Measurements from ENCODE around the gene UHMK1.
"Not testable (repeated sequence)": the region's sequence is repeated elsewhere in the genome, so short reads cannot be mapped to it uniquely, and the experiment has no call there.

The UHMK1 gene, protein sequence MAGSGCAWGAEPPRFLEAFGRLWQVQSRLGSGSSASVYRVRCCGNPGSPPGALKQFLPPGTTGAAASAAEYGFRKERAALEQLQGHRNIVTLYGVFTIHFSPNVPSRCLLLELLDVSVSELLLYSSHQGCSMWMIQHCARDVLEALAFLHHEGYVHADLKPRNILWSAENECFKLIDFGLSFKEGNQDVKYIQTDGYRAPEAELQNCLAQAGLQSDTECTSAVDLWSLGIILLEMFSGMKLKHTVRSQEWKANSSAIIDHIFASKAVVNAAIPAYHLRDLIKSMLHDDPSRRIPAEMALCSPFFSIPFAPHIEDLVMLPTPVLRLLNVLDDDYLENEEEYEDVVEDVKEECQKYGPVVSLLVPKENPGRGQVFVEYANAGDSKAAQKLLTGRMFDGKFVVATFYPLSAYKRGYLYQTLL

DNA sequence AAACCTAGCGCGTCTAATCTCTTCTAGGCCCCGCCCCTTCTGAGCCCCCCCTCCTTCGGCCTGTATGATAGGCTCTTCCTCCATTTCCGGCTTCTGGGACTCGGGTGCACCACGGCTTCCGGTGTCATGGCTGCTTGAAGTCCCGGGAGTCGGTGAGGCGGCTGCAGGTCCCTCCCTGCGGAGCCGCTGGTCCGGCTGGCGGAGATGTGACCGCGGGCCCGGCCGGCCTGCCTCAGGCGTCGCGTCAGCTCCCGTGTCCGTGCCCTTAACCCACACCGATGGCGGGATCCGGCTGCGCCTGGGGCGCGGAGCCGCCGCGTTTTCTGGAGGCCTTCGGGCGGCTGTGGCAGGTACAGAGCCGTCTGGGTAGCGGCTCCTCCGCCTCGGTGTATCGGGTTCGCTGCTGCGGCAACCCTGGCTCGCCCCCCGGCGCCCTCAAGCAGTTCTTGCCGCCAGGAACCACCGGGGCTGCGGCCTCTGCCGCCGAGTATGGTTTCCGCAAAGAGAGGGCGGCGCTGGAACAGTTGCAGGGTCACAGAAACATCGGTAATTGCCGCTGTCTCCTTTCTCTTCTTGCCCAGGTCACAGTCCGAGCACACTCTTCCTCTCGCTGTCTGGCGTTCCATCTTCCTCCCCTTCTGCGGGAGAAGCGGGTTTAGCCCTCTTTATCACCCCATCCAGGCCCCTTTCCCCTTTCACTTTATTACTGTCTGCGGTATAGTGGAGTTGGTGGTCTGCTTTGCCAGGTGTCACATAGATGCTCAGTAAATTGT is at the start of gene UHMK1:
TSS of gene UHMK1 (plus strand) at position 96 of the 773 bp plus-strand sequence. CDS start at position 279, 183 bp downstream.
- DNase-seq: peak; percentile 91

DNA sequence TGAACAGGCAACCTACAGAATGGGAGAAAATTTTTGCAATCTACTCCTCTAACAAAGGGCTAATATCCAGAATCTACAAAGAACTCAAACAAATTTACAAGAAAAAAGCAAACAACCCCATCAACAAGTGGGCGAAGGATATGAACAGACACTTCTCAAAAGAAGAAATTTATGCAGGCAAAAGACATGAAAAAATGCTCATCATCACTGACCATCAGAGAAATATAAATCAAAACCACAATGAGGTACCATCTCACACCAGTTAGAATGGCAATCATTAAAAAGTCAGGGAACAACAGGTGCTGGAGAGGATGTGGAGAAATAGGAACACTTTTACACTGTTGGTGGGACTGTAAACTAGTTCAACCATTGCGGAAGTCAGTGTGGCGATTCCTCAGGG is 43.3 kb upstream of the UHMK1 start:
- not testable (repeated sequence) for DNase-seq

DNA sequence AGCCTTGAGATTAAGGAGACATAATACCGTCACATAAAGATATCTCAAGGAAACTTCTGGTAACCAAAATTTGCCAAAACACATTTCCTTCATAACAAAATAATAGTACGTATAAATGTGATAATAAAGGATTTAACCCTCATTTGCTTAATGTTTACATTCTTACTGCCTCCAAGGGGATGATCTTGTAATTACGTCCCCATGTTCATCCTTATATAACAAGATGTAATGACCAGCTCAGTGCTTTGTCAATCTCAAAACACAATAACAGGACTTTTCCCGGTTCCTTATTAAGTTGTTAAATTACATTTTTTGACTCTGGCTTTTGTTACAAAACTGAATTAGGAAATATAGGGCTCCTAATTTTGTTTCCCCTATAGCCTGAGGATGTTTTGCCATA is 41.3 kb upstream of the UHMK1 start:
- no peak for DNase-seq

DNA sequence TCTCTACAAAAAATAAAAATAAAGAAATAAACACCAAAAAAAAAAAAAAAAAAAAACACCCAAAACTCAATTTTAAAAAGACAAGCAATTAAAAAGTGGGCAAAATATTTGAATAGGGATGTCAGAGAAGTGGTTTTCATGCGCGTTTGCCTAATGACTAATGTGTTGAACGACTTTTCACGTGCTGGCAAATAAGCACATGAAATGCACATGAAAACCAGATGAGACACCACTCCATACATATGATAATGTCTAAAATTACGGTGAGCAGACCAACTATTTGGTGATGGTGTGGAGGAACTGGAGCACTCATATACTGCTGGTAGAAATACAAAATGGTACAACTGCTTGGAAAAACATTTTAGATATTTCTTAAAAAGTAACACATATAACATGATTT is 39.4 kb upstream of the UHMK1 start:
- no peak for DNase-seq

DNA sequence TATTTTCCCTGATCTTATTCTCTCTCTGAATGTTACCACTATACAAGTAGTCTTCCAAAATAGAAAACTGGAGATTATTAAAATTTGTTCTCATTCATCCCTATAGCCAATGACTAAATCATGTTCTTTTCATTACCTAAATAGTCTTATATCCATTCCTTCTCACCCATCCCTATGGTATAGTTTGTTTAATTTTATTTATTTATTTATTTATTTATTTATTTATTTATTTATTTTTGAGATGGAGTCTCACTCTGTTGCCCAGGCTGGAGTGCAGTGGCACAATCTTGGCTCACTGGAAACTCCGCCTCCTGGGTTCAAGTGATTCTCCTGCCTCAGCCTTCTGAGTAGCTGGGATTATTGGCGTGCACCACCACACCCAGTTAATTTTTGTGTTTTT is 35.2 kb upstream of the UHMK1 start:
- not testable (repeated sequence) for DNase-seq

DNA sequence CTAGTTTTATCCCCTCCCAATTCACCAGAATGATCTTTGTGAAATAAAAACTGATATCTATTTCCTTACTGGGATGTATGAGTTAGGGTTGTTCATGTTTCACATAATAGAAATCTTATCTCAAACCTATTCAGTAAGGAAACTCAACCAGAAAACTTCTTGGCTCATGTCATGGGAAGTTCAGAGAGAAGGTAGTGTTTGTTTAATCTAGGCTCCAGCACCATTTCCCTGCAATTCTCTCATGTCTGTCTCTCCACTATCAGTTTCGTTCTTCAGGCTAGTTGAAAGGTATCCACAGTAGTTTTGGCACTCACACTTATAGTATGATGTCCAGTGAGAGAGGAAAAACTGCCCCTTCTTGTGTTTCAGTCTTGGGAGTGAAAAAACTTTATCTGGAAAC is 34.6 kb upstream of the UHMK1 start:
- DNase-seq: no peak

DNA sequence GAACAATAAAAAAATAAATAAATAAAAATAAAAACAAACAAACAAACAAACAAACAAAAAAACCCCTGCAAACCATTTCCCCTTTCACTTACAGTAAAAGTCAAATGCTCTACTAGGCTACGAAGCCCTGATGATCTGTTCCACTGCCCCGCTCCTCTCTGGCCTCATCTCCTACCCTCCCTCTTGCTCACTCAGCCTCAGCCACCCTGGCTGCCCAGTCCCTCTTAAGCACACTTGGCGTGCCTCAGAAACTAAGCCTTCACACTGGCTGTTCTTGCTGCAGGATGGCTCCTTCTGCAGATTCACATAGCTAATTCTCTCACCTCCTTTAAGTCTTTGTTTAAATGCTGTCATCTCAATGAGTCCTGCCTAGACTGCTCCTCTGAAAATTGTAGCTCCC is 30.8 kb upstream of the UHMK1 start:
- DNase-seq: no peak

DNA sequence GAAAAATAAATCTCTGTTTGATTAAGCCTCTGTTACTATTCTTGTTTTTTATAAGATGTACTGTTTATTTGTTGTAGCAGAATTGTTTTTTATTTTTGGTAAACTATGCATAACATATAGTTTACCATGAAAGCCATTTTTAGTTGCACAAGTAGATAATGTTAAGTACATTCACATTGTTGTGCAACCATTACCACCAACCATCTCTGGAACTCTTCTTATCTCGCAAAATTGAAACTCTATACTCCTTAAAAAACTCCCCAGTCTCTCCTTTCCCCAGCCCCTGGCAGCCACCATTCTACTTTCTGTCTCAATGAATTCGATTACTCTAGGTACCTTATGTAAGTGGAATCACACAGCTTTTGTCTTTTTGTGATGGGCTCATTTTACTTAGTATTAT is 27.4 kb upstream of the UHMK1 start:
- DNase-seq: peak; percentile 8

DNA sequence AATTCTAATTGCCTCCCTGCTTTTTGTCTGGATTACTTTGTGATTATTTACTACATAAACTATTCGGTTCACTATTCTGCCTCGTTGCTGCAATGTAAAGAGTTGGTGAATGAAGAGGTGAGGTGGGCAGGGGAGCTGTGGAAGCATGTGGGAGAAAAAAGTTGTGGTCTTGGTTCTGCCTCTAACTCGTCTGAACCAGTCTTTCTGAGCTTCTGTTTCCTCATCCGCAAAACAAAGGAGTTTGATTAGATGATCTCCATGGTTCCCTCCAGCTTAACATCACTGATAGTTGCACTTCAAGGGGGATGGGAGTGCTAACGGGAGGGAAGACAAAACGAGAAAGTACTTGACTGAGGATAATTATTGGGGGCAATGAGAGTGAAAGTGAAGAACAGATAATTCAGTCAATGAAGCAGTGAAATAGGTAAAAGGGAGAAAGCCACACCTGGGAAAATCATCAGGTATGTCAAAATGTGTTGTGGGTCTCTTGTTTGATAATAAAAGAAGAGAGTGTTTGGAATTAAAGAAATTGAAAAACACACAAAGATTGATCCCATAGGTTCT is 26.2 kb upstream of the UHMK1 start:
- DNase-seq: peak; percentile 19

DNA sequence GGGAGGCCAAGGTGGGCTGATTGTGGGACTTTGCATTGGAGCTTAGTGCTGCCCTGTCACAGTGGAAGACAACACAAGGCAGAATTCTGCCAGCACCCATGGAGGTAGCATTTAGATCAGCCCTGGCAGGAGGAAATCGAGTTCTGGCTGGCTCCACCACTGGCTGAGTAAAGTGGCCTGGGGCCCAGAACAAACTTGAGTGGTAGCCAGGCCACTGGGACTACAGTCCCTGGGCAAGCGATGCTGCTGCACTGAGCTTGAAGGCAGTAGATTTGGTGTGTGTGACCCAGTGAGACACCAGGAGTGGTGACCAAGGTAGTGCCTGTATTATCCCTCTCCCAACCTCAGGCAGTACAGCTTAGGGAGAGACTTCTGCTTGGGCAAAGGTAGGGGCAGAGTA is 22.5 kb upstream of the UHMK1 start:
- DNase-seq: no peak

DNA sequence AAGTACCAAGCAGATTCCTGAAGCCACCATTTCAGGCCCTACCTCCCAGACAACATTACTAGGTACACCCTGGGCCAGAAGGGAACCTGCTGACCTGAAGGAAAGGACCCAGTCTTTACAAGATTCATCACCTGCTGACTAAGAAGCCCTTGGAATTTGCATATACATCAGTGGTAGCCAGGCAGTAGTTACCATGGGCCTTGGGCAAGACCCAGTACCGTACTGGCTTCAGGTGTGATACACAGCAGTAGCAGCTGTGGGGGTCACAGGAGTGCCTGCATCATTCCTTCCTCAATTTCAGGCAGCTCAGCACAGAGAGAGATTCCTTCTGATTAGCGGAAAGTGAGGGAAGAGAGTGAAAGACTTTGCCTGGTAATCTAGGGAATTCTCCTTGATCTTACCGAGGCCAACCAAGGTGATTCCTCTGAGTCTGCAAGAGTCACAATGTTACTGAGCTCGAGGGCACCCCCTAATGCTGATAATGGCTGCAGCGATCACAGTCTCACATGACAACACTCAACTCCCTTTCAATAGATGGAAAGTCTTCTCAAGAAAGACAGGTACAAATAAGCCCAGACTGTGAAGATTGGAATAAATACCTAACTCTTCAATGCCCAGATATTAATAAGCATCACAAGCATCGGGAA is 22.0 kb upstream of the UHMK1 start:
- DNase-seq: no peak

DNA sequence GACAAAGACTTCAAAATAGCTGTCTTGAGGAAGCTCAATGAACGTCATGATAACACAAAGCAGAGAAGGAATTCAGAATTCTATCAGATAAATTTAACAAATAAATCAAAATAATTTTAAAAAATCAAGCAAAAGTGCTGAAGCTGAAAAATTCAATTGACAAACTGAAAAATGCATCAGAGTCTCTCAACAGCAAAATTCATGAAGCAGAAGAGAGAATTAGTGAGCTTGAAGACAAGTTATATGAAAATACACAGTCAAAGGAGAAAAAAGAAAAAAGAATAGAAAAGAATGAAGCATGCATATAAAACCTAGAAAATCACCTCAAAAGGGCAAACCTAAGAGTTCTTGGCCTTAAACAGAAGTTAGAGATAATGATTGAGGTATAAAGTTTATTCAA is 21.0 kb upstream of the UHMK1 start:
- DNase-seq: no peak

DNA sequence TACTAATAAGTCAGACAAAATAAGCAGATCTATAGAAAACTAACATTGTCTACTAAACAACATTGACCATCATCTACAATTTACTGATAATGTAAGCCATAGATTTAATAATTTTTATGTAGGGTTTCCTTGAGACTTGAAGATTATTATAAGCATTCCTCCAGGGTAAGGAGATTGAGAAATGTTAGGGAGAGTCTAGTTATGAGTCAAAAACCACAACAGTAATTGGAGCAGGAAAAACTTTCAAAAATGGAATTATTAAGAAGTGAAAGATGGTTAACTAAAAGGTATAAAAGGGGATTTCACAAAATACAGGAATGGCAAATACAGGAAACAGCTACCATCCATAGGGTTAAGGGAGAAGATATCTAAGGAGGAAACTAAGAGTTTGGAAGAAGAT is 12.4 kb upstream of the UHMK1 start:
- no peak for DNase-seq

DNA sequence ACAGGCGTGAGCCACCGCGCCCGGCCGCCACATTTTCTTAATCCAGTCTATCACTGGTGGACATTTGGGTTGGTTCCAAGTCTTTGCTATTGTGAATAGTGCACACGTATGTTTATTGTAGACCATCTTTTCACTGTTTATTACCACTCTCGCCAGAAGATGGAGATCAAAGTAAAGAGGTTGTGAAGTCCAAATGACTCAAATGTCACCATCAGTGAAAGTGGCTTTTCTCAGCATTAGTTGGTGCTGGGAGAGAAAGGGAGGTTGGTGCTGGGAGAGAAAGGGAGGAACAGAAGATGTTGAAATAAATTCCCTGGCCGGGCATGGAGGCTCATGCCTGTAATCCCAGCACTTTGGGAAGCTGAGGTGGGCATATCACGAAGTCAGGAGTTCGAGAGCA is 10.4 kb upstream of the UHMK1 start:
- no peak for DNase-seq

DNA sequence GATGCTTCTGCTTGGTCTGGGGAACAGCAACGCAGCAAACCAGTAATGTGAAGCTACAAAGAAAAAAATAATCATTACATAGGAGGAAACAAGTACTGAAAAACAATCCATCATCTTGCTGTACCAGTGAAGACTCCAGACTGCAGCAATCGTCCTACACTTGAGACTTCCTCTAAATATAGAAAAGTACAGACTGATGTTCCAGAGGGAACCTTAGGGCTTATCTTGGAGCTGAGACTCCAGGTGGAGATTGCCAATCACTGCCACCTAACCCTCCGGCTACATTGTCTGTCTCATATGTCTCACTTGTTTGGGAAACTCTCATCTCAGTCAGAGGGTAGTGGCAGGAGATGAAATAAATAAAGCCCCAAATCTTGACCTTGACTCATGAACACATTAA is 9.4 kb upstream of the UHMK1 start:
- DNase-seq: no peak

DNA sequence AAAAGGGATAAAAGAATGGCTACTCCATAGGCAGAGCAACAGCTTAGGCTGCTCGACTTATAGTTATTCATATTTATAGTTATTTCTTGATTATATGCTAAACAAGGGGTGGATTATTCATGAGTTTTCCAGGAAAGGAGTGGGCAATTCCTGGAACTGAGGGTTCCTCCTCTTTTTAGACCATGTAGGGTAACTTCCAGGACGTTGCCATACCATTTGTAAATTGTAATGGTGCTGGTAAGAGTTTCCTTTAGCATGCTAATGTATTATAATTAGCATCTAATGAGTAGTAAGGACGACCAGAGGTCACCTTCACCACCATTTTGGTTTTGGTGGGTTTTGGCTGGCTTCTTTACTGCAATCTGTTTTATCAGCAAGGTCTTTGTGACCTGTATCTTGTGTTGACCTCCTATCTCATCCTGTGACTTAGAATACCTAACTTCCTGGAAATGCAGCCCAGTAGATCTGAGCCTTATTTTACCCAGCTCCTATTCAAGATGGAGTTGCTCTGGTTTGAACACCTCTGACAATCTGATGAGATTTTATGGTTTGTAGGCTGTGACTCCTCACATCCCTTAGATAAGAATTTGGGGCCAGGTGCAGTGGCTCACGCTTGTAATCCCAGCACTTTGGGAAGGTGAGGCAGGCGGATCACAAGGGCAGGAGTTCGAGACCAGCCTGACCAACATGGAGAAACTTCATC is 1.9 kb upstream of the UHMK1 start:
- DNase-seq: not testable (repeated sequence)

DNA sequence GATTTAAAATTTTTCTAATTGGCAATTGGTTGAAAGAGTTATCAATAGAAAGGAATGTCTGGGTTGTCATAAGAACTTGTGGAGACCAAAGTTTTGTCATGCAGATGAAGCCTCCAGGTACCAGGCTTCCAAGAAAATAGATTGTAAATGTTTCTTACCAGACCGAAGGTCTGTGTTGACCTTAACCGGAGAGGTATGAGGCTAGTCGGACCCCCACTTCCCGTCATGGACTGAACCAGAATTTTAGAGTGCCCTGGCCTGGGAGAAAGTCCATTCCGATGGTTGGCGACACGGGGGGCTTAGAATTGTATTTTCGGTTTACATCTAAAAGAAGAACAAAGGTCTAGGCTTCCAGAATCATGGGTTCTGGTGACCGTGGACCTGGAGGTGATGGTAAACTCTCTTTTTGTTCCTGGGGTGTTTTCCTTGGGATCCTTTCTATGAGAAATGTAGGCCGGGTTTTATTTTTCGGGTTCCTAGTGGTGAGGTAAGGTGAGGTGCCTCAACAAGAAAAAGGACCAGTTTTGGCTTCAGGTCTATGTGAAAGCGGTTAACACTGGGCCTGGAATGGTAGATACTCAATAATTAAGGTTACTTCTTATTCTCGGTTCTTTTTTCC is 405 bp upstream of the UHMK1 start:
- no peak for DNase-seq

DNA sequence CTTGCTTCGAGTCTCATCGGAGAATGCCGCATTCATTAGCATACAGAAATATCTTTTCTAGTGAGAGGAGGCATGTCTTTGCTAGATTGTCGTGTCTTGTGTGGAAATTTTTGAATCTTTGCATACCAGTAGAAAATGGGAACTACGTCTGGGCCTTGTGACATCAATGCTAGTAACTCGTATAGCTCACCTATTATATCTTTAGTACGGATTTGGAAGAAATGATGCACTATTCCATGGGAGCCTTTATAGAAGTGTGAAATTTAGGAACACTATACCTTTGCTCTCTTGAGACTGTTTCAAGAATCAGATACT is 835 bp downstream of the UHMK1 start:
- DNase-seq: peak; percentile 41

DNA sequence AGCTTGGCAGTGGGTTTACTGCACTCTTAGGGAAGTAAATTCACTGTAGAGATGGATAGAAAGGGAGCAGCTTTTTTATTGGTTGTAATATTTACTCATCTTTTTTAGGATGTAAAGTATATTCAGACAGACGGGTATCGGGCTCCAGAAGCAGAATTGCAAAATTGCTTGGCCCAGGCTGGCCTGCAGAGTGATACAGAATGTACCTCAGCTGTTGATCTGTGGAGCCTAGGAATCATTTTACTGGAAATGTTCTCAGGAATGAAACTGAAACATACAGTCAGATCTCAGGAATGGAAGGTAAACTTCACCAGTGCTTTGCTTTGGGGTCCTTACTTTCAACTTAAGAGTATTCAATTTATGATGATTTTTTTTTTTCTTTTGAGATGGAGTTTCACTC is 3.2 kb downstream of the UHMK1 start:
- DNase-seq: no peak

DNA sequence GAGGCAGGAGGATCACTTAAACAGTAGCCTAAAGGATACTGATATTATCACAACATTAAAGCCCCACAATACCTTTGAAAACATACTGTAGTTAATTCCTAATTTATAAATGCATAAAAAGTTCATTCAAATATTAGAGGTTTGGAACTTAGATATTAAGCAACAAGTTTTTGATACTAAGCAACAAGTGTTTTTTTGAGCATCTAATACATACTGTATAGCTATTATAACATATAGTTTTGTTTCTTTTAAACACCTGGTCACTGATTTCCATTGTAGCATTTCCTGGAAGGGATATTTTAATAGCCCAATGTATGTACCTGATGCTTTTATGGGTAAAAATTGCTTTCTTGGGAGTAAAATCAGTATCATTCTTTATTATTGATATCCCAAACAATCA is 4.5 kb downstream of the UHMK1 start:
- DNase-seq: no peak

DNA sequence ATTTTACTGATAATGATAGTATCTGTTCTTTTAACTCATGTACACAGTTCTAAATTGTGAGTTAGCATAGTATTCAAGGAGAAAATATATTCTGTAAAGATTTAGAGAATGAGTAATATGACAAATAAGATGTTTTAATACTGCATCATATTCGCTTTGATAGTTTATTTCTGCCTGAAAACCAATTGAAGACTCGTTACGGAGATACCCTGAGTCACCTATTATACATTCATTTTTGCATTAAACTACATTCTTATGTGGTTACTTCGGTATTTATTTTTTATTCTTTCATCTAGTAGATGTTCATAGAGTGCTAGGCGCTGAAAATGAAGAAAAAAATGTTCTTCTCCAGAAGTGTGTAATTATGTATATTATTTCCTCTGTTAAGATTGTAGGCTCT is 5.3 kb downstream of the UHMK1 start:
- no peak for DNase-seq

DNA sequence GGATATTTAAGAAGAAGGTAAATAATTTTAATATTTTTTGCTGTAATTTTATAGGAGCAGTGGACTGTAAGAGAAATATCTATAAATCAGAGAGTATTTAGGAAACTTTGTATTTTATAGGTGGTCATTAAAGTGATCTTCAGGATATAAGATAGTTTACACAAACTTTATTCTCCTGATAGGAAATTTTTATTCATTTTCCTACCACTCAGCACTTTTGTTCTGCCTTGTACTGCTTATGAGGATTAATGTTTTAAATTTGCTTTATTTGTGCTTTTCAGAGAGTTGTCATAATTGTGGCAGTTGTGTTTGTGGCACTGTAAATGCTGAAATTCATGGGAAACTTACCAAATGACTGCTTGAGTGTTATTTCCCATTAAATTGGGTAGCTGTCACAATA is 29.7 kb downstream of the UHMK1 start:
- no peak for DNase-seq

All from MV-4-11 (cell line).